Loucy (cell line): Measurements from ENCODE around the gene C20orf204.

ENCODE experiments used
- CTCF ChIP-seq: fragments of 200-600 bp; sonication (generic); conservative IDR thresholded peaks from 2 replicates; pipeline ENCODE4 v1.5.1; 2014; ENCODE audit warnings: mild to moderate bottlenecking, antibody characterized with exemption, low read length
- EZH2phosphoT487 ChIP-seq: fragments of 200-600 bp; IDR thresholded peaks from 2 replicates; pipeline ENCODE4 v1.6.1; 2018; ENCODE audit warnings: antibody characterized with exemption, mild to moderate bottlenecking, moderate library complexity, borderline replicate concordance

- TF ChIP-seq CTCF (no peak), EZH2phosphoT487 (no peak)
Observed at GRCh38 chr20:64056639-64056888, 20.6 kb downstream of the C20orf204 start.
